SHP77 treated with DMSO at 0.1 percent for 48 hours (cell line): Measurements from ENCODE around the gene RTP5.
"Not testable (repeated sequence)": the region's sequence is repeated elsewhere in the genome, so short reads cannot be mapped to it uniquely, and the experiment has no call there.

Experiments
- DNase-seq: peaks from one replicate; lab custom pipeline; 2025; lab: John Stamatoyannopoulos, UW

Gene RTP5

GRCh38 chr2:241922816-241923601, 53.5 kb downstream of the RTP5 start:
- not testable (repeated sequence) for DNase-seq
